OCI-LY1 (cell line): ENCODE measurements around the gene PLEKHG4B.

Experiments used
- CTCF ChIP-seq: fragments of 200-600 bp; sonication (generic), shearing (Covaris generic); IDR thresholded peaks from 2 replicates; pipeline ENCODE4 v1.5.1; 2017; ENCODE audit warnings: mild to moderate bottlenecking, antibody characterized with exemption, low read length, moderate library complexity, mixed read lengths
- EZH2 ChIP-seq: fragments of 200-600 bp; sonication (generic), shearing (Covaris generic); IDR thresholded peaks from 2 replicates; pipeline ENCODE4 v1.8.0; 2017; ENCODE audit warnings: borderline replicate concordance, mixed run types, mild to moderate bottlenecking, antibody characterized with exemption, low read length, moderate library complexity, mixed read lengths

GRCh38 chr5:93221-93980, 1.4 kb downstream of the PLEKHG4B start:
- TF ChIP-seq CTCF = no peak
- TF ChIP-seq EZH2 = no peak
